ENCODE data around the gene CFAP61.

The CFAP61 gene

DNA sequence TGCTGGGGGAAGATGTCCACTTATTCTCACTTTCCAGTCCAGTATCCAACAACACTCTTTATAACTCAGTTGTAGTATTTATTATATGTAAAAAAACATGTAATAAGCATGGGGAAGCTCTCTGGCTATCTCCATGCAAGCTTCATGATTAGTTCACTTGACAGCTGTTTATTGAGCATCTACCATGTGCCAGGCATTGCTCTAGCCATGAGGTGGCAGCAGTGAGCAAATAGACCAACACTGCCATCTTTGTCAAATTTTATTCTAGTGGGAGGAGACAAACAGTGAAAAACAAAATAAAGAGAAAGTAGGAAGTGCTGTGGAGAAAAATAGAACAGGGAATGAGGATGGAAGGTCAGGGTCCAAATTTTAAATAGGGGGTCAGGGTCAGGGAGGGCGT lies 131.8 kb downstream of the CFAP61 start:
- no peak for DNase-seq

DNA sequence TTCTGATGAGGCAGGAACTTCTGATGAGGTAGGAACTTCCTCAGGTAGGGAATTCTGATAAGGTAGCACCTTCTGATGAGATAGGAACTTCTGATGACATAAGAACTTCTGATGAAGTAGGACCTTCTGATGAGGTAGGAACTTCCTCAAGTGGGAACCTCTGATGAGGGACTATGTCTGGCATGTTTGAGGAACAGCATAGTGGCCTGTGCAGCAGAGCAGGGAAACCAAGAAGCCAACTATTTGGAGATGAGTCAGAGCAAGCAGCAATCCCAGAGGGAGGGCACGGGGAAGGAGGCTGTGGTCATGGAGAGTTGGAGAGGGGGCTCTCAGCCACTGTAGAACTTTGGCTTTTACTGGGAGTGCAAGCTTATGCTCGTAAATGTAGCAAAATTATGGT lies 132.4 kb downstream of the CFAP61 start:
- no peak for DNase-seq

DNA sequence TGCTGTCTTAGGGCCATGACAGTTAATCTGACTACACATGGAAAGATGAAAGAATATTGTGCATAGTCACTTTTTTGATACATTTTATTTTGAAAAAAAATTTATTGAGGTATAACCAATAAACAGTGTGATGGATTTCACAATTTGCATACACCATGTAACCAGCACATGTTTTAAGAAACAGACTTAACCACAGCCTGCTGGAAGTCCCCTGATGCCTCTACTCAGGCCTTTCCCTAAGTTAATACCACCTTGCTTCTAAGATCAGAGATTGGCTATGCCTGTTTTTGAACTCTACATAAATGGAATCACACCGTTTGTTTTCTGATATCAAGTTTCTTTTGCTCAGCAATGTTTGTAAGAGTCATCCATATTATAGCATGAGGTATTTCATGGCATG lies 136.3 kb downstream of the CFAP61 start:
- no peak for DNase-seq

DNA sequence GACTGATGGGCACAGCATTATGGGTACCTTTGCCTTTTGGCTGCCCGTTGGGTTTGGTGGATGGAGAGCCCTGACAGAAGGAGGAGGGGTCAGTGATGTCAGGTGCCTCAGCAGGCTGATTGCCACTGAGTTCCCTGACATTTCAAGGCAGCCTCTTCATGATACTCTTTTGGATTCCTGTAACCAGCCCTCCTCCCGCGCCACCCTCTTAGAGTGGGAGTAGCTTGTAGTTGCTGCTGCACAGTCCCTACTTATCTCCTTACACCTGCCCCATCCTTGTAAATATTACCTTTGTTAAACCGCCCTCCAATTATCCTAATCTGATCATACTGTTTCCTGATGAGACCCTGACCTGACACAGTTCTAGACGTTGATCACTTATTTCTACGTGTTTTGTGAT lies 140.0 kb downstream of the CFAP61 start:
- DNase-seq = no peak

DNA sequence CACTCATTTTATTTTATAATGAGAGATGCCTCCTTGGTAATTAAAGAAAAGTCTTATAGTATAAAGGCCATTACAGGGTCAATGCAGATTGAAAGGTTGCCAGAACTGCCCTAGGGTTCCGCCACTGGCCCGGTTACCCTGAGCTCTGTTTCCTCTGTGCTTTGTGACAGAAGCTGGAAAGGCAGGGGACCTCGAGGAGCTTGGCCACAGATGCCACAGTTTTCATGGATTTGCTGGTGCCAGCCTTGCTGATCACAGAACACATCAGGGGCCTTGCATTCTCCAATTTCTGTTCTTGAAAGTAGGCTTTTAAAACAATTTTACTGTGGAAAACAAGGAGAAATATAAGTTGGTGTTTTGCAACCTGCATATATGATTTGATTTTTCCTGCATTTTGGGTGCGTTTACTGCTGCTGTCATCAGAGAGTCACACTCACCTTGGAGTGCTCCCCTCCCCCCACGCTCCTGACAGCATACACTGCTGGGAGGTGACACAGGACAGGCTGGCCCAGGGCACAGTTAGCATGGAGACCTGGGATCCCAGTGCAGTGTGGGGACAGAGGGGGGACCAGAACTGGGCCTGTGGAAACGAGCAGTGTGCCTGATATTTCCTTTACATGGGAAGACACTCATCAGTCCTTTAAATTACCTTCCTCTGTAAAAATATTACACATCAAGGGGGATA lies 142.8 kb downstream of the CFAP61 start:
- DNase-seq = no peak

DNA sequence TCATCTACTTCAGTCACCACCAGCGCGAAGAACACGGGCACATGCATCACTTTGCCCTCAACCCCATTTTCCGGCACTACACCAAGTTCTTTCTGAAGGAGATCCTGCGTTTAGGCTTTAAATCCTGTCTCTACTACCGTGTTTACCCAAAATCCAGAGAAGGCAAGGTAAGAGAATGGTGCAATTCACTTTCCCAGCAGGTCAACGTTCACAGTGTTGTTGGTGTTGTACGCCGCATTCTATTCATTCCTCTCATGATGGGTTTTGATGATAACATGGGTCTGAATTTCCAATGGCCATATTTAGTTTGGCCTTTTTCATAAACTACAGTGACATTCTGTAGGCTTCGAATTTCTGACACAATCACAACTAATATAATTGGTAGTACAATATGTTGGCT lies 144.3 kb downstream of the CFAP61 start:
- no peak for DNase-seq

DNA sequence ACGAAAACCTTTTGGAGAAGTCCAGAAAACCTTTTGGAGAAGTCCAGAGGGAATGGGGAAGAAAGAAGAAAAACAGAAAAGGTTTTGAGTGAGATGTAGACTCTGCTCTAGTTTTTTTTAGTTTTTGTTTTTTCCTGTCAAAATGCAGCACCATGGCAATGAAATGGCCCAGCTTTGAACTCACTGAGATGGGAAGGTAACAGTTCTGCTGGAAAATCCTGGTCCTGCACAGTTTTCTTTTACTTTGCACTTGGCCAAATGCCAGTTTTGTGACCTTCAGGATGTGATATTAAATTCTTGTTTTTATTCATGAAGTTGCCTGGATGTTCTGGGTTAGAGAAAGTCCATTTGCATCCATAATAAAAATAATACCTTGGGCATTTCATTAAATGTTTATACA lies 145.7 kb downstream of the CFAP61 start:
- no peak for DNase-seq

DNA sequence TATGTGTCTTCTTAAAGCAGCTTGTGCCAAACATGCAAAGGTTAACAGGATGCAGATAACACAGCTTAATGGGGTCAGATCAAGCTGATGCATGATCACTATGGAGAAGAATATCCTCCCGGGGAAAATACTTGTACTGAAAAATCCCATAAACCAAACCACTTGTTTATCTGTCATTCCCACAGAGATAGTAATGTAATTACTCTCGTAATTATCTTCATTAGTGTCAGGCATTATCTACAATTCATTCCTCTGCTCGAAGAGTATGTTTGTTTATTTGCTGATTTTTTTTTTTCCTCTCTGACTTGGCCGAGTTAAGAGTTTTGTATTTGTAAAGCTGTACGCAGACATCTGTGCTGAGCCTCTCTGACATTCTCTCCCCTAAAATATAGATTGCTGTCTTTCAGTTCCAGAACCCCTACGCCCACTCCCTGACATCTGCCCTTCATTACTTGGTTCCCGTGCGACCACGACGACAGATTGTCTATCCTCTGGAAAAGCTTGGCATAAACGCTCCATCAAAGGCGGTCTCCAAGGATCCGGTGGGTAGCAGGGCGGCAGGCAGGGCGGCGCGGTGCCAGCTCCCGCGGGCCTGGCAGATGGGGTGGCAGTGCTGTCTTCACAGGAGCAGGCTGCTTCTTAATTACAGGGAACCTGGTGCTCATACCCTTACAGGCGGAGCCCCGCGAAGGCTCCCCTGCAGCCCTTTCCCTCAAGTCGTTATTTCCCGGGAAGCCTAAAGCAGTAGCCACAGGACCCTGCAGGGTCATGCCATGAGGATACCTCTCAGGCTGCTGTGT lies 147.2 kb downstream of the CFAP61 start:
- DNase-seq = peak; percentile 49

DNA sequence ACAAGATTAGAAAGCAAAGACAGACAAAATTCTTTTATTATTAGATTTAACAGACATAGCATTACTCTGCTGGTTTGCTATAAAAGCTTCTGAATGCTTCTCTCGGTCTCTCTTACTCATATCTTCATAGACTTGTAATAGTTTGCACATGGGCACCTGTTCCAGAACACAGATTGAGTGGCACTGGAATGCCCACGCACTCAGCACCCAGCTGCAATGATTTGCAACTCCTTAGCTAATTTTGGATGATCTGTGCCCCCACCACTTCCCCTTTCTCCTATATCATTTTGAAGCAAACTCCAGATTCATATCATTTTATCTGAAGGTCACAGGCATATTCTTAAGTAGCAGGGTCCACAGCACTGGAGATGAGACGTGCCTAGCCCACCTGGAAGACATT lies 148.8 kb downstream of the CFAP61 start:
- DNase-seq = no peak

DNA sequence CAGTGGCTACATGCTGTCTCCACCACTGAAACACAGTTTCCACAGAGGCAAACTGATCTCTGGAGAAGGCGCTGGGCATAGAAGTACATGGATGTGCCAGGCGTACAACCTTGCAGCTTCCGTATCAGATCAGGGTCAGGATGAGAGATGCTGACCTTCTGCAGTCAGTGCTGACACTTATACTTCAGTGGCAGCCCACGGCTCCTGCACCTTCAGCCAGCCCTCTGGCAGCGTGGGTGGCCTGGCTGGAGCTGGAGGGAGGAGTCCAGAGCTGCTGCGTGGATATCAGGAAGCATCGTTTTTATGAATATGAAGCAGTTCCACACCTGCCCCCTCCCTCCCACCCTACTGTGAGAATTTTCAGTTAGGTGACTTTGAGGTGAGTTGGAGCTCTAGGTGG lies 149.3 kb downstream of the CFAP61 start:
- DNase-seq = no peak

DNA sequence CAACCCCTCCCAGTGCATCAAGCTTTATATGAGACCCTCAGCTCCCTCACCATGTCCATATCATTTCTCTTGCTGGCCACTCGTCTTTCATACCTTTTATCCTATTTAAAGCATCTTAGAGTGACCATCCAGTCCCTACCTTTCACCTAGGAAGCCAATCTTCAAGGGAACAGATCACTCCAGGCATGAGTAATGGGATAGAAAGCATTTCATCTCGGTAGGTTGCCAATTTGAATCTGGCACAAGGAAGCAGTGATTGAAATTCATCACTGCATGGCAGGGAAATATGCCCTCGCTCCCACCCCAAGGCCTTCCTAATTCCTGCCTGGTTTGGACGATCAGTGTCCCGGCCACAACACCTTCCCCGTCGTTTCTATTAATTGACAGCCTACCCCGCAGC lies 150.4 kb downstream of the CFAP61 start:
- no peak for DNase-seq

DNA sequence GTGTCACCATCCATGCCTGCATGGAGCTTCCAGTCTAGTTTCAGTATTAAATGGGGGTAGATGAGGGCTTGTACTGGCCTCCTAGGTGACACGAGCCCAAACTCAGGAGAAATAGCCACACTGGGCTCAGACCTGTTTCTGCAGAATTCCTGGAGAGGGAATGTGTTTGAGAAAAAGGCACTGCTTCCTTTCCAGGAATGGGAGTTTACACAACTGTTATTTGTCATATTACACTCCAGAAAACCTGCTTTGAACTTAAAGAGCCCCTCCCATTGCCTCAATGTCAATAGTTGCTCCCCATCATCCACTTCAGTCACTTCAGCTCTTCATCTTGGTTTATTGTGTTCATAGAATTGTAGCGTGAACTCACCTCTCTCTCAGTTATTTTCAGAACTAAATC lies 151.5 kb downstream of the CFAP61 start:
- no peak for DNase-seq

DNA sequence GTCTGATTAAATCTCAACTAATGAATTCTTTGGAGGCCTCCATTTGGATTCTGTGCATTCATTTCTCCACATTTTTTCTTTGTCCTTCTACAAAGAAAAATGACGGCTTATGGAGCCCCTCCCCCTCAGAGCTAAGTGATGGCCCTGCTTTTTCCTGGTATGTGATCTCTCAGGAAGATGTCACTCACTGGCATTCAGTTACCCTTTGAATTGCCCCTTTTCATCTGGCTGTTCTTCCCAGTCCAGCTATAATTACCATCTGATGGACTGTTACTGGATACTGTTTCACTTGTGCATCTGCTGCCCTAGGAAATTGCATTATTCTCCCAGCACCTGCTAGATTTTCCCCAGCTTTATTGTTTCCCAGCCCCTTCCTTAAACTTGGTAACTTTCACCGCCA lies 151.9 kb downstream of the CFAP61 start:
- DNase-seq = peak; percentile 77

DNA sequence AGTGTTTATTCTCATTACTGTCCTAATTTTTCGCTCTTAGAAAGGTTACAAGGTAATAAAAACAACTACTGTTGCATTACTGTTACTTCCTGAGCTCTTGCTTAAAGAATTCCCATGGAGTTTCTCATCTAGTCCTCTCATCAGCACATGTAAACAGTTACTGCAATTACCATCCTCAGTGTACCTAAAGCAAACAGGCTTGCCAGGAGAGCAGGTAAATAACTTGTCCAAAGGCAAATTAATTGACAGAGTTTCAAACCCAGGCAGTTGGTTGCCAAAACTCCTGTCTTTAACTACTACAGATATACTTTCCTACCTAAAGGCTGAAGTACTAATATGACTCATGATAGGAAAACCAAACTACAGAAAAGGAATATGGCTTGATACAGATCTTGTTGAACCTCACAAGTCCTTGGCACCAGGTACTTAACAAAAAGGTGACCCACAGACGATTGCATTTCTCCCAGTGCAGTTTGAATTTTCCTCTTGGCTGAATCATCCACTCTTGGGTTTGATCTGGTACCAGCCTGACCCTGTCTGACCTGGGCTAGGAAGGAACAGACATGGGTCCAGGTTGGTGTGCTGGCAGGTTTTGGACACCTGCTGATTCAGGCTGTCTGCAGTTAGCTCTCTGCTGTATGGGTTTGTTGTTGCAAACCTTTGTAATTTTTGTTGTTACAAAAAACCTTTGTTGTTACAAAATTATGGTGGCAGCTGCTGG lies 153.0 kb downstream of the CFAP61 start:
- no peak for DNase-seq

DNA sequence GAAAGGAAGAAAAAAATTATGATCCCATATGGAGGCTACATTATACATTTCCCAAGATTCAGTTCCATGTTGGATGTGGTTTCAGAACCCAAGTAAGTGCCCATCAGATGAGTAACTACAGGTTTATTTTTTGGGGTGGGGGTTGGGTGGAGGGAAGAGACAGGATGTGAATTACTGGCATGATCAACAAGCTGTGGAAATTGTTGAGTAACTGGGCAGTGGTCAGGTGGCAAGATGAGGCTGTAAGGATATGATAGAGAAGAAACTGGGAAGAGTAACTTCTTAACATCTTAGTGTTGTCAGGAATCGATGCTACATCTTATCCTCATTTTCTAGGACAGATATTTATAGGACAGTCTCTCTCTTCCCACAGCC lies 153.5 kb downstream of the CFAP61 start:
- no peak for DNase-seq

DNA sequence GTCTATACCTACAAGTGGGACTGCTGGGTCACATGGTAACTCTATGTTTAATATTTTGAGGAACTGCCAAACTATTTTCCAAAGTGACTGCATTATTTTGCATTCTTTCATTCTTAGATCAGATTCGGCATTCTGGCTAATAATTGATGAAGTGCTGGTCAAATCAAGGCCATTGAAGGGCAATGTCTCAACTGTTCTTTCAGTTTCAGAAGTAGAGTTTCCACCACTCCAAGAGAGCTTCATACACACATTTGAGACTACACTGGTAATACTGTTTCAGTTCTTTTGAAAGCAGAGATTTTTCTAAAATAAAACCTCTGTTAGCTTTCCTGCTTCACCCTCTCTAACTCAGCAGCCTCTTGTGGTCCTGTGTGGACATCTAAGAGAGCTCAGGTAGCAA lies 154.5 kb downstream of the CFAP61 start:
- DNase-seq = no peak

DNA sequence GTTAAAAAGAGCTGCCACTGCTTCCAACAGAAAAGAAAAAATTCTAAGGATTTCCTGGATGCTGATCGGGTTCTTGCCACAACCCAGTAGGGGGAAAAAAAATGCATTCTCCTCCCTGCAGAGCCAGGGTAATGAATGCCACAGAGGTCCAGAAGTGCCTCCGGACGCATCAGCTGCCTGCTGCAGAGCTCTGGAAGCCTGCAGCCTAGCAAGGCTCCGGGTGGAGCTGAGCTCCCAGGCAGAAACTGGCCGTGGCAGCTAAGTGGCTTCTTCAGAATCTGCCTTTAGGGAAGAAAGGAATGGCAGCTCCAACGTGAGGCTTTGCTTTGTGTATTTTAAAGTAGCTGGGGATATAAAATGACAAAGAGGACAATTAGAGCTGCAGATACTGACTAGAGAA lies 155.0 kb downstream of the CFAP61 start:
- peak; percentile 52 for DNase-seq

DNA sequence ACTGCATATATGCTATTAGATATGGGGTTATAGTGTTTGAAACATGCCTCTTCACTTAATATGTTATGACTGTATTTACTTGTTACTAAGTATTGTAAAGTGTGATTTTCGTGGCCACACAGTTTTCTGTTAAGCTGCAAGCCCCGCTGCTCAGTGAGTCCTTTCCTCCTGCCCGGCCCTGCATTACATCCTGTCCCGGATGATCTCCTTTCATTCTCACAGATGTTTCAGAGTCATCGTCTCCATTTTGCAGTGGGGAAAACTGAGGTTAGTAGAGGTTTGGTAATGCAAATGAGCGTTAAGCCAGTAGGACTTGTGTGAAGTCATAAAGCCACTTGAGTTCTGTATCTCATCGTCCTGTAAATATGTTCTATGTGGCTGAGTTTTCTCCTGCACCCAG lies 155.5 kb downstream of the CFAP61 start:
- no peak for DNase-seq

DNA sequence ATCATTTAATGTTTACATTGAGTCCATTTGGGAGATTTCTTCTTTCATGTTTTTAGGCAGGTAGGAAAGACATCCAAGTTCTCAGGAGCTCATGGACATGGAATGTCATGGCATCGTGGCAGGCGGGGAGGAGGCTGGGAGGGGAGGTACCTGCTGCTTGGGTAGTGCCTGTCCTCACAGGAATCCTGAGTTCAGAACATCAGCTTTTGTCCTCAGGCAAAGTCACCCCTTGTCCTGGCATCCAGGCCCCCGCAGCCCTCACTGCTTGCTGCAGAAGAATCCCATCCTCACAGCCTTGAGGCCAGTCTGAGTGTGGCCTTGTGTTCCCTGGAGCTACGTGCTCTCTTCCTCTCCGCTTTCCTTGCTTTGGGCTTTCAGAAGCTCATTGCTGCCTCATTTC lies 157.4 kb downstream of the CFAP61 start:
- no peak for DNase-seq

DNA sequence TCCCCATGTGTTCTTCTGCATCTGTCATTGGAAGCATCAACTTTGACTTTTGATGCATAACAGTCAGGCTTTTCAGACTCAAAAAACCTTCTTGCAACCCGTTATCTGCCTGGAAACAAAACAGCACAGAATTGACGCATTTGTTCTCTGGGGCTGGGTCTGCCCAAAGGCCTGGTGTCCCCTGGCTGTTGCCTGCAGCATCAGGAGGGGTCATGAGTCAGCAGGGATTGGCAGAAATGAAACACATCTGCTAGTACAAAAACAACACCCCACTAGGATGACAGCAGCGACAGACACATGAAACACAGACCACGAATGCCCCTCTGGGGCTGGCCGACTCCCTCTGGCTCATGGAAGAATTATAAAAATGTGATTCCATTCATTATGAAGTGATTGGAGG lies 158.0 kb downstream of the CFAP61 start:
- no peak for DNase-seq

DNA sequence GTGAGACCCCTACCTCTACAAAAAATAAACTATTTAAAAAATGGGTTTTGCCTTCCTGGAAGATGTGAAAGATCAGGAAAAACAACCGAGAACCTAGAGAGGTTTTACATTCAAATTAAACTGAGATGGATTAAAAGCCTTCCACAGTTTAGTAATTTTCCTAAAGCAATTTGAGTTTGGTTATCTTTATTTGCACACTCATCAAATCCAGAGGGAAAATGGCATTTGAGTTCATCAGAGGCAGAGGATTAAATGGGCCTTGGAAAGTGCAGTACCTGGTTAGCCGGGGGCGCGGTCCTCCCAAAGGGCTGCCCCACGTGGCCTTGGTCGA lies 158.6 kb downstream of the CFAP61 start:
- DNase-seq = no peak

DNA sequence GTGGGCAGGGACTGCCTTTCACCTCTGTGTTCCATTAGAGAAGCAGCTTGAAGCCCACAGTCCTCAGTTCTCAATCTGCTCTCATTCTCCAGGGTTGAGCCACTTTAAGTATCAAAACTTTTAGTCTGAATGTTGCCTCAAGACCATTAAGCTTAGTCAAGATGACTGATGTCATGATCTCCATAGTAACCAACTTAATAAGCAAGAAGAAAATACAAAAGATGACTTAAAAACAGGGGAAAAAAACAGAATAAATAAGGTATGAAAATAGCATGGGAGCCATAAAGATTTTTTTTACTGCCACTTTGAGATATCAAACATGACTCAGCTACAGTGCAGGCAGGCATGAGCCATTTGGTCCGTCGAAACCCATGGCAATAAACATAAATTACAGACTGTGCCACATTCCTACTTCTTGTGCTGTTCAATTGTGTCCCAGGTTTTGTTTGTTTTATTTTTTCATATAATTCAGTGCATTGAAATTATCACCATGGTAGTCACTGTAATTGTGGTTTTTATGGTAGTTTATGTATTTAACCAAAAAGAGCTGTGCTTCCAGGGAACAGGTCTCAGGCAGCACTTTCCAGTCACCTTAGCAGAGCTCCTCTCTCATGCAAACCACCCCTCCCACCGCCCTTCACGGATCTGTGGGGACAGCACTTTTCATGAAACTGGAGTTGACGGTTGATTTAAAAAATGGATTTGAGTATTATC lies 159.1 kb downstream of the CFAP61 start:
- no peak for DNase-seq

DNA sequence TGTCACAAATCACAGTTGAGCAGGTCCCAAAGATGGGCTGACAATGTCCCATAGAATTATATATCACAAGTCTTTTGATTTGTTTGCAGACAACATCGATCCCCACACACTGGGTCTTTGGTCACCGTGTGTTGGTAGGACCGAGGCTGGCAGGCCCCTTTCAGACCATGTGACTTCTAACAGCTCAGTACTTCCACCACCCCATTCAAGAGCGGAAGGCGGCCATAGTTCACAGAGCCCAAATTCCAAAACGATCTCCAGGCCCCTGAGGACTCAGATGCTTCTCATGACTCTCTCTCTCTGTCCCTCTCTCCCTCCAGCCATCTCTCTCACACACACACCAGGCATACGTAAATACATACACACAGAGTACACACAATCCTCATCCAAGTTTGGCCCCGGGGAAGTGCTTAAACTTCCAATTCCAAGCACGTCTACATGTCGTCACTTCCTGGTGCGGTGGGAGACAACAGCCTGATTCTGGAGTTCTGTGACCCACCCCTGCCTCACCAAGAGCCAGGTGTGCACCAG lies 159.7 kb downstream of the CFAP61 start:
- no peak for DNase-seq

Data from NCI-H1092 (cell line).